Gastroesophageal sphincter (tissue), 3 donors: Measurements from ENCODE around the gene C12orf75.

ENCODE experiments used
- POLR2A ChIP-seq, 2 donors: fragments of 450-650 bp; IDR thresholded peaks; one replicate each; pipeline ENCODE4 v1.6.1; 2017; ENCODE audit warnings: antibody characterized with exemption in 2 of 2, mild to moderate bottlenecking in 2 of 2, moderate library complexity in 1 of 2
- TF ChIP-seq, protein P1 (sequence below), 4 experiments: fragments of 200-600 bp in 2 of 4; fragments of 450-650 bp in 2 of 4; sonication (generic) in 1 of 4; IDR thresholded peaks; one replicate each; pipeline ENCODE4 v1.5.1; 2017 to 2019; ENCODE audit warnings: antibody characterized with exemption in 4 of 4, mild to moderate bottlenecking in 2 of 4, moderate library complexity in 2 of 4

DNA sequence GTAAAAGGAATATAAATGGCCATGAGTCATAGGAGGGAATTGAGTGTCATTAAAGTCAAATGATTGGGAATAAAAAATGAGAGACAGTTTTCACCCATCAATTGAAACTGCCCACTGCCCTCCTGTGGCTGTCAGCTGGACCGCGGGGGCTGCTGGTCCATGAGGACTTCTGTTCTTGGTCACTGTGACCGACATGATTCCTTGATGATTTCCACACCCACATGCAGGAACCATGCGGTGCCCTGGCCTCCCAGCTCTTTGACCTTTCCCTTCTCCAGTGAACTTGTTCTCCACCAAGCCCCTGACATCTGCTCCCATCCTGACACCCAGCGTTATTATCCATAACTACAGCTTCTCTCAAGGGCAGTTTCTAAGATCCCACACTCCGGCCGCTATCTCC lies 48.4 kb downstream of the C12orf75 start:
- TF ChIP-seq, protein P1, sequence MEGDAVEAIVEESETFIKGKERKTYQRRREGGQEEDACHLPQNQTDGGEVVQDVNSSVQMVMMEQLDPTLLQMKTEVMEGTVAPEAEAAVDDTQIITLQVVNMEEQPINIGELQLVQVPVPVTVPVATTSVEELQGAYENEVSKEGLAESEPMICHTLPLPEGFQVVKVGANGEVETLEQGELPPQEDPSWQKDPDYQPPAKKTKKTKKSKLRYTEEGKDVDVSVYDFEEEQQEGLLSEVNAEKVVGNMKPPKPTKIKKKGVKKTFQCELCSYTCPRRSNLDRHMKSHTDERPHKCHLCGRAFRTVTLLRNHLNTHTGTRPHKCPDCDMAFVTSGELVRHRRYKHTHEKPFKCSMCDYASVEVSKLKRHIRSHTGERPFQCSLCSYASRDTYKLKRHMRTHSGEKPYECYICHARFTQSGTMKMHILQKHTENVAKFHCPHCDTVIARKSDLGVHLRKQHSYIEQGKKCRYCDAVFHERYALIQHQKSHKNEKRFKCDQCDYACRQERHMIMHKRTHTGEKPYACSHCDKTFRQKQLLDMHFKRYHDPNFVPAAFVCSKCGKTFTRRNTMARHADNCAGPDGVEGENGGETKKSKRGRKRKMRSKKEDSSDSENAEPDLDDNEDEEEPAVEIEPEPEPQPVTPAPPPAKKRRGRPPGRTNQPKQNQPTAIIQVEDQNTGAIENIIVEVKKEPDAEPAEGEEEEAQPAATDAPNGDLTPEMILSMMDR (IDR thresholded peaks at IDR 0.05): no peak
- TF ChIP-seq POLR2A (IDR thresholded peaks at IDR 0.05): no peak
